ENCODE results near the gene PTPA. TPM values are rescaled to one million over a fixed set of nuclear protein-coding genes. Genes with fewer than 3 reads are reported as not detected.

Gene PTPA
- polyA plus RNA-seq, 1 donor from 2014 or later: 62.8 TPM

GRCh38 chr9:129145316-129145715, 34.1 kb downstream of the PTPA start:
- Histone ChIP-seq H3K27ac (ENCODE audit: low read length) (no peak overlapping the region), H3K4me3 (ENCODE audit: low read length) (no peak overlapping the region), H3K27me3 (ENCODE audit: insufficient read depth, low read depth, low read length) (no peaks in the 10 kb centered on the region), H3K9me3 (ENCODE audit: low read length) (no peaks in the 10 kb centered on the region), H3F3A (ENCODE audit: insufficient read depth, low read length, poor library complexity, severe bottlenecking) (no peaks in the 10 kb centered on the region), H3K79me2 (replicated peaks; ENCODE audit: insufficient read depth, low read length) (no peaks in the 10 kb centered on the region), H3K9me2 (ENCODE audit: insufficient read depth, low read length) (no peaks in the 10 kb centered on the region), H4K20me1 (ENCODE audit: insufficient read depth) (no peaks in the 10 kb centered on the region), H3K4me2 (ENCODE audit: low read length) (no peak overlapping the region), H3K9ac (ENCODE audit: low read length) (no peak overlapping the region), H2AFZ (ENCODE audit: low read depth, low read length) (no peak overlapping the region), H3K36me3 (ENCODE audit: insufficient read depth, low read length) (no peaks in the 10 kb centered on the region)
- TF ChIP-seq CTCF (IDR thresholded peaks at IDR 0.05; ENCODE audit: poor library complexity, severe bottlenecking) (no peak), SMC3 (conservative IDR thresholded peaks at IDR 0.05; ENCODE audit: poor library complexity) (no peak), MXI1 (conservative IDR thresholded peaks at IDR 0.05; ENCODE audit: poor library complexity, severe bottlenecking) (no peak), TAF1 (IDR thresholded peaks at IDR 0.05; ENCODE audit: low read depth) (no peak), EP300 (conservative IDR thresholded peaks at IDR 0.05; ENCODE audit: poor library complexity, severe bottlenecking) (no peak)

GRCh38 chr9:129145841-129146292, 34.7 kb downstream of the PTPA start:
- no peak overlapping the region for H3K4me2 ChIP-seq (ENCODE audit: low read length)
- no peak overlapping the region for H2AFZ ChIP-seq (ENCODE audit: low read depth, low read length)
- H3K9ac ChIP-seq (ENCODE audit: low read length): no peak overlapping the region
- no peaks in the 10 kb centered on the region for H4K20me1 ChIP-seq (ENCODE audit: insufficient read depth)
- no peak overlapping the region for H3K27ac ChIP-seq (ENCODE audit: low read length)
- H3K9me2 ChIP-seq (ENCODE audit: insufficient read depth, low read length): no peaks in the 10 kb centered on the region
- H3F3A ChIP-seq (ENCODE audit: insufficient read depth, low read length, poor library complexity, severe bottlenecking): no peaks in the 10 kb centered on the region
- no peak overlapping the region for H3K4me3 ChIP-seq (ENCODE audit: low read length)
- no peaks in the 10 kb centered on the region for H3K79me2 ChIP-seq (replicated peaks; ENCODE audit: insufficient read depth, low read length)
- H3K36me3 ChIP-seq (ENCODE audit: insufficient read depth, low read length): no peaks in the 10 kb centered on the region
- no peaks in the 10 kb centered on the region for H3K27me3 ChIP-seq (ENCODE audit: insufficient read depth, low read depth, low read length)
- TF ChIP-seq RAD21 (conservative IDR thresholded peaks at IDR 0.05): no peak
- TF ChIP-seq EP300 (conservative IDR thresholded peaks at IDR 0.05; ENCODE audit: poor library complexity, severe bottlenecking): no peak
- no peak for TF ChIP-seq EZH2 (IDR thresholded peaks at IDR 0.05; ENCODE audit: borderline replicate concordance, insufficient read depth, low read length, poor library complexity, severe bottlenecking)
- TF ChIP-seq MXI1 (conservative IDR thresholded peaks at IDR 0.05; ENCODE audit: poor library complexity, severe bottlenecking): no peak
- no peak for TF ChIP-seq TAF1 (IDR thresholded peaks at IDR 0.05; ENCODE audit: low read depth)
- TF ChIP-seq POLR2AphosphoS5 (IDR thresholded peaks at IDR 0.05): no peak
- no peak for TF ChIP-seq SMC3 (conservative IDR thresholded peaks at IDR 0.05; ENCODE audit: poor library complexity)
- no peak for TF ChIP-seq CTCF (IDR thresholded peaks at IDR 0.05; ENCODE audit: poor library complexity, severe bottlenecking)
- no peak for TF ChIP-seq REST (IDR thresholded peaks at IDR 0.05; ENCODE audit: borderline replicate concordance)
- H3K9me3 ChIP-seq (ENCODE audit: low read length): no peaks in the 10 kb centered on the region
